Ectodermal cell (in vitro differentiated cells): ENCODE results near the gene TTN.

Experiments used
- H3K27ac ChIP-seq: 2 replicates; pipeline ENCODE4 v1.7.0; 2013; ENCODE audit warnings: mild to moderate bottlenecking, low read depth, low read length; ENCODE audit not compliant: insufficient read depth, poor library complexity, severe bottlenecking
- H3K27me3 ChIP-seq: 2 replicates; pipeline ENCODE4 v1.7.0; 2013; ENCODE audit warnings: mild to moderate bottlenecking, low read length; ENCODE audit not compliant: insufficient read depth, control insufficient read depth, poor library complexity, severe bottlenecking
- H3K36me3 ChIP-seq: one replicate; pipeline ENCODE4 v1.7.0; 2013; ENCODE audit warnings: low read length; ENCODE audit not compliant: control insufficient read depth, insufficient read depth
- H3K4me1 ChIP-seq: one replicate; pipeline ENCODE4 v1.7.0; 2013; ENCODE audit warnings: low read length; ENCODE audit not compliant: control insufficient read depth, insufficient read depth
- H3K4me3 ChIP-seq: 2 replicates; pipeline ENCODE4 v1.7.0; 2013; ENCODE audit warnings: low read depth, low read length, control low read depth; ENCODE audit not compliant: insufficient read depth
- H3K9me3 ChIP-seq: 2 replicates; pipeline ENCODE4 v1.7.0; 2013; ENCODE audit warnings: mild to moderate bottlenecking, low read length, moderate library complexity; ENCODE audit not compliant: control insufficient read depth
- whole genome bisulfite sequencing, 2 experiments: methylation state at CpG; one replicate each; pipeline ENCODE4 v1.1.7; 2013; ENCODE audit warnings: missing lambda C conversion rate in 2 of 2; 5-methylcytosine and 5-hydroxymethylcytosine counted together

The TTN gene

GRCh38 chr2:178641498-178641897 is 165.7 kb downstream of the TTN start:
- no peaks in the 10 kb centered on the region for H3K27me3 ChIP-seq
- WGBS, 2 experiments: 83% methylated on average over 1 of the region's 1 CpG; no CpG with 5 or more reads in 1 of the 2 experiments

DNA sequence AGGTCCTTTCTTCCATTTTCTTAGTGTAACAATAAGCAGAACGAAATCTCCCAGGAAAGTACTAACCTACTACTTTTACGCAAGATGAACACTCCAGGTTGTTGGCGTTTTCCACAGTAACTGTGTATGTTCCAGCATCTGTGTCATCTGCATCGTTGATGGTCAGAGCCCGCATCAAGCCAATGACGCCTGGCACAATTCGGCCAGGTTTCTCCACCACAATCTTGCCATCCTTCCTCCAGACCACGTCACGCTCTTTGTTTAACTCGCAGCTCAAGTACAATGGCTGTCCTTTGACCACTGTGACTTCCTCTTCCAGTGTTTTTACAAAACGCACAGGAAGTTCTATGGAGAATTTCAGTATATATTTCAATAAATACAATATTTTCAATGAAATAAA is 171.3 kb downstream of the TTN start:
- Histone ChIP-seq H3K4me1 (no peaks in the 10 kb centered on the region), H3K27ac (no peak overlapping the region)

More at GRCh38 chr2:178641498-178641897, 165.7 kb downstream of the TTN start:
- Histone ChIP-seq H3K9me3 (no peaks in the 10 kb centered on the region), H3K36me3 (no peaks in the 10 kb centered on the region), H3K4me1 (no peaks in the 10 kb centered on the region), H3K27ac (no peak overlapping the region), H3K4me3 (no peak overlapping the region)

GRCh38 chr2:178632729-178633128 is 174.5 kb downstream of the TTN start:
- no peaks in the 10 kb centered on the region for H3K27me3 ChIP-seq
- H3K9me3 ChIP-seq: no peaks in the 10 kb centered on the region
- 80 to 86% methylated on average over 3 of the region's 3 CpGs for whole genome bisulfite sequencing, 2 experiments
- H3K27ac ChIP-seq: no peak overlapping the region
- H3K4me3 ChIP-seq: no peak overlapping the region
- no peaks in the 10 kb centered on the region for H3K36me3 ChIP-seq
- no peaks in the 10 kb centered on the region for H3K4me1 ChIP-seq

More for the DNA sequence above, 171.3 kb downstream of the TTN start:
- H3K27me3 ChIP-seq: no peaks in the 10 kb centered on the region
- no peak overlapping the region for H3K4me3 ChIP-seq
- no peaks in the 10 kb centered on the region for H3K36me3 ChIP-seq
- 94 to 97% methylated on average over 10 of the region's 11 CpGs for WGBS, 2 experiments
- H3K9me3 ChIP-seq: no peaks in the 10 kb centered on the region

DNA sequence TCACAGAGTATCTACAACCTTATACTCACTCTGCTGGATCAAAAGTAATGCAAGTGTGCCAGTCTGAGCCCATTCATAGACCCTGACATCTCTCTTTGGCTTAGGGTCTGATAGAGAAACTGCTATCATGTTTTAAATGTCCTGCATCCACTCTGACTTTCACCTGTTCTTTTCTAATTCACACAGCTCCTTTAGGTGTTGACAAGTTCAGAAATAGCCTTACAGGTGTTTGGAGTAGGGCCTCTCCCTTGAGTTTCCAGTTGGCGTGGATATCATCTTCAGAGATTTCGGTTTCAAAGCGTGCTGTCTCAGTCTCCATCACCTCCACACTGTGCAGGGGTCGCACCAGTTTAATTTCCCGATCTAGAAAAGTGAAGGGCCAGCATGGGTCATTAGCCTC is 176.6 kb downstream of the TTN start:
- H3K36me3 ChIP-seq: no peaks in the 10 kb centered on the region
- WGBS, 2 experiments: 90 to 93% methylated on average over 5 of the region's 5 CpGs
- no peaks in the 10 kb centered on the region for H3K4me1 ChIP-seq
- H3K27me3 ChIP-seq: no peaks in the 10 kb centered on the region
- H3K27ac ChIP-seq: no peak overlapping the region
- no peaks in the 10 kb centered on the region for H3K9me3 ChIP-seq
- H3K4me3 ChIP-seq: no peak overlapping the region

DNA sequence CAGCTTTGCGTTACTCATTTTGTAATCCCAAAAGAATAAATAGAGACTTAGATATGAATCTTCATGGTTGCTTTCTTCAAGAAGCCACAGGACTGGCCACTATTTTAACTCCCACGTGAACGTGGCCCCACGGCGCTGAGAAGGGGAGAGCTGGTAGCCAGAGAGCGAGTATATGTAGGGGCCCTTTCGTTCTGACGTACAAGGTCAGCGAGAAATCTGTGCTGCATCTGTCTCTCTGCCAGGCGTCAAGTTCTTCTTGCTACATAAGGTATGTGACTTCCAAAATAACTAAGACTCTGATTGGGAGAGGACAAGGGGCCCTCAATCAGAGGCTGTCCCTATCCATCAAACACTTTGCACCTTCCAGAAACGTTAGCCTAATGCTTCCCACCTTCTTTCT is 177.8 kb downstream of the TTN start:
- no peaks in the 10 kb centered on the region for H3K4me1 ChIP-seq
- no peaks in the 10 kb centered on the region for H3K9me3 ChIP-seq
- WGBS, 2 experiments: 93 to 97% methylated on average over 11 of the region's 11 CpGs
- H3K36me3 ChIP-seq: no peaks in the 10 kb centered on the region
- no peaks in the 10 kb centered on the region for H3K27me3 ChIP-seq
- H3K4me3 ChIP-seq: no peak overlapping the region
- H3K27ac ChIP-seq: no peak overlapping the region

DNA sequence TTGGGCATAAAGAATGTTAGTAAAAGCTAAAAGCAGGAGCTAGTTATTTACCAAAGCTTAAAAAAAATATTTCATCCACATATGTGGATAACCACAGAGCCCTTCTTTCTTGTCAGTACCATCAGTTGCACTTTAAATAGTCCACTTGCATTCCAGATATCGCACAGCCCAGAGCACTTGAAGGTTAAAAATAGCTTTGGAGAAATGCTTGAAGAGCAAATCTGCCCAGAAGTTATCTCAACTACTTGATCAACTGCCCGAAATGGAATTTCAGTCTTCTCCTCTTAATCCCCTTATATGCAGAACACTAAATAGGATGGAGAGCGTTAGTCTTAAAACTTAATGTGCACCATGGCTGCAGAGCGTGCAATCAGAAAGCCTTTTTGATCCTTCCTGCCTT is 178.6 kb downstream of the TTN start:
- Histone ChIP-seq H3K27ac (no peak overlapping the region), H3K9me3 (no peaks in the 10 kb centered on the region), H3K36me3 (no peaks in the 10 kb centered on the region), H3K27me3 (no peaks in the 10 kb centered on the region), H3K4me1 (no peaks in the 10 kb centered on the region), H3K4me3 (no peak overlapping the region)
- WGBS, 2 experiments: 93 to 94% methylated on average over 4 of the region's 4 CpGs

DNA sequence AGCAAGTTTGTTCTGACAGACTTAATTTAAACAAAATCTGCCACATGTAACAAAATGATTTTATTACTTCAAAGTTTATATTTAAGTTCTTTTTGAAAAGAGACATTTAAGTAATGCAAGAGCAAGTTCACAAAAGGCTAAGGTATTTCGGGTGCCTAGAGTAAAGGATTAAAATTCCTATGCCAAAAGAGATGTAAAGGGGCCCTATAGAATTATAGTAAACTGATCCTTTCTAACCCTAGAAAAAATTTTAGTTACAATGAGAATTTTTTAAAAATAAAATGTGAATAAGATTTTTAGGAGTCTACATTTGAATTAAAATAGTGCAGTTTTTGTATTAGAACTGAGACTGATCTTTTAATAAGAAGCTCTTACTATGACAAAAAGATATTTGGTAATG is 179.8 kb downstream of the TTN start:
- WGBS, 2 experiments: 100% methylated on average over 1 of the region's 1 CpG; no CpG with 5 or more reads in 1 of the 2 experiments
- Histone ChIP-seq H3K4me1 (no peaks in the 10 kb centered on the region), H3K36me3 (no peaks in the 10 kb centered on the region), H3K4me3 (no peak overlapping the region), H3K27me3 (no peaks in the 10 kb centered on the region), H3K27ac (no peak overlapping the region), H3K9me3 (no peaks in the 10 kb centered on the region)

- WGBS, 2 experiments: 100% methylated on average over 1 of the region's 1 CpG; no CpG with 5 or more reads in 1 of the 2 experiments
- H3K27ac ChIP-seq: no peak overlapping the region
- H3K36me3 ChIP-seq: no peaks in the 10 kb centered on the region
- no peak overlapping the region for H3K4me3 ChIP-seq
- H3K27me3 ChIP-seq: no peaks in the 10 kb centered on the region
- no peaks in the 10 kb centered on the region for H3K9me3 ChIP-seq
- H3K4me1 ChIP-seq: no peaks in the 10 kb centered on the region
Observed at GRCh38 chr2:178615969-178616368, 191.3 kb downstream of the TTN start.

DNA sequence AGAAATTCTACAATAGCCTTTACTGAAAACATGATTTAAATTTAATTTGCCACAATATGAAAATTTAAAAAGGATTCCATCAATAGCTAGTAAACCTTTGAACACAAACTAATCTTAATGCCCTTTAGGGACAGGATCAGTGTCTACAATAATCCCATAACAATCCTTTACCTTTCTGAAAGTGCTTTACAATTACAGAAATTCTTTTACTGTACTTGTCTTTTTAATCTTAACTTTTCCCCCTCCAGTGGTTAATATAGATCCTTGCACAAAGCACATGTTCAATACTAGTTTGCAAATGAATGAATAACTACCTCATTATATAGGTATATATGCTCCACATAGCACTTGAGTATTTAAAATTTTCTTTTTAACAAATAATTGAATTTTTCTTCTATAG is 204.3 kb downstream of the TTN start:
- Histone ChIP-seq H3K4me3 (no peak overlapping the region), H3K27ac (no peak overlapping the region), H3K9me3 (no peaks in the 10 kb centered on the region), H3K36me3 (no peaks in the 10 kb centered on the region), H3K4me1 (no peaks in the 10 kb centered on the region), H3K27me3 (no peaks in the 10 kb centered on the region)

DNA sequence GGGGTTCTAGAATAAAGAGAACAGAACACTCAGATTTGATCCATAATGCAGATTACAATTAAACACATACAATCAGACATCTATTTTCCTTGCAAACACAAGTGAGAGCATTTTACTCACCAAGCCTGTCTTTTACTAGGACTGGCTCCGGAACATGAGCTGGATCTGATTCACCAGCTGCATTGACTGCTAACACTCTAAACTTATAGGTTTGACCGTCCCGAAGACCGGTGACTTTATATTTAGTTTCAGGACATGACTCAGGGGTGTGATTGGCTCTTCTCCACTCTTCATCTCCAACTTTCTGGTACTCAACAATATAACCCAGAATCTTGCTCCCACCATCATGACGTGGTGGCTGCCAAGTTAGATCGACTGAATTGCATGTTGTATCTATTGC is 214.6 kb downstream of the TTN start:
- H3K4me1 ChIP-seq: no peaks in the 10 kb centered on the region
- 96 to 98% methylated on average over 6 of the region's 6 CpGs for WGBS, 2 experiments
- no peak overlapping the region for H3K27ac ChIP-seq
- no peaks in the 10 kb centered on the region for H3K9me3 ChIP-seq
- no peaks in the 10 kb centered on the region for H3K36me3 ChIP-seq
- H3K4me3 ChIP-seq: no peak overlapping the region
- H3K27me3 ChIP-seq: no peaks in the 10 kb centered on the region

GRCh38 chr2:178589335-178589734 is 217.9 kb downstream of the TTN start:
- no peaks in the 10 kb centered on the region for H3K9me3 ChIP-seq
- H3K27ac ChIP-seq: no peak overlapping the region
- no peaks in the 10 kb centered on the region for H3K27me3 ChIP-seq
- H3K4me1 ChIP-seq: no peaks in the 10 kb centered on the region
- 92 to 95% methylated on average over 2 of the region's 2 CpGs for WGBS, 2 experiments
- no peaks in the 10 kb centered on the region for H3K36me3 ChIP-seq
- H3K4me3 ChIP-seq: no peak overlapping the region
